HepG2 (cell line): ENCODE results near the gene LDB3. TPM values are rescaled to one million over a fixed set of nuclear protein-coding genes. Genes with fewer than 3 reads are reported as not detected.

Experiments used
- ATAC-seq: fragments of 200-7000 bp; cut with Tn5 transposase; 3 replicates; pipeline ENCODE4 v1.9.1; 2020; ENCODE audit warnings: mild to moderate bottlenecking, moderate library complexity
- BruUV-seq: library from RNA; stranded (reverse); fragments of 400-500 nt; replicated peaks from 2 replicates; lab custom pipeline; 2021; lab: Mats Ljungman, UMichigan
- CTCF ChIA-PET: fragments of 300-600 bp; formaldehyde crosslinking; extraction: SDS; loops from one replicate; lab custom pipeline; 2021; ENCODE audit warnings: low total read pairs, inconsistent platforms, low intra/inter-chr PET ratio; lab: Yijun Ruan, JAX
- POLR2A ChIA-PET: fragments of 350-600 bp; sonication (Branson Sonifier 250); formaldehyde crosslinking; loops from one replicate; lab custom pipeline; 2020; ENCODE audit warnings: antibody characterized with exemption, inconsistent platforms; lab: Yijun Ruan, JAX
- DNase-seq: peaks from one replicate; pipeline ENCODE4 v3.0.0-alpha.2; 2015; ENCODE audit warnings: low spot score
- FAIRE-seq: peaks from 3 replicates; lab custom pipeline; 2011; peaks lifted over from hg19 to GRCh38; lab: Jason Lieb, UNC
- H2AFZ ChIP-seq: one replicate; pipeline ENCODE4 v1.6.1; 2011; ENCODE audit warnings: low read length, inconsistent platforms
- H3K27ac ChIP-seq: fragments of 300-600 bp; 3 replicates; pipeline ENCODE4 v1.8.0; 2011; ENCODE audit warnings: mixed run types, mild to moderate bottlenecking, mixed read lengths, low read length, inconsistent platforms; ENCODE audit not compliant: insufficient read depth; ENCODE audit errors: extremely low read length
- H3K27me3 ChIP-seq, 2 experiments: fragments of 200-600 bp in 1 of 2; 2 replicates in 1 of 2; 3 replicates in 1 of 2; pipeline versions ENCODE4 v1.6.0 to v1.8.0; 2011; ENCODE audit warnings: low read length in 2 of 2, mild to moderate bottlenecking in 2 of 2, moderate library complexity in 2 of 2, inconsistent platforms in 1 of 2; ENCODE audit not compliant: insufficient read depth in 2 of 2, control insufficient read depth in 1 of 2
- H3K36me3 ChIP-seq, 2 experiments: fragments of 200-600 bp in 1 of 2; replicated peaks in 1 of 2; 2 replicates in 1 of 2; 3 replicates in 1 of 2; pipeline versions ENCODE4 v1.5.1 to v1.8.0; 2011; ENCODE audit warnings: low read length in 2 of 2, inconsistent platforms in 1 of 2; ENCODE audit not compliant: insufficient read depth in 2 of 2, control insufficient read depth in 1 of 2
- H3K4me1 ChIP-seq: 2 replicates; pipeline ENCODE4 v1.5.1; 2012; ENCODE audit warnings: low read length, inconsistent platforms; ENCODE audit not compliant: insufficient read depth
- H3K4me2 ChIP-seq: 2 replicates; pipeline ENCODE4 v1.6.0; 2011; ENCODE audit warnings: low read depth, low read length, inconsistent platforms
- H3K4me3 ChIP-seq, 3 experiments: fragments of 200-600 bp in 1 of 3; sonication (generic), shearing (Covaris generic) in 1 of 3; replicated peaks in 1 of 3; 2 replicates each; pipeline ENCODE4 v1.5.1; 2011 to 2016; ENCODE audit warnings: low read length in 3 of 3, inconsistent platforms in 2 of 3, low read depth in 2 of 3, mild to moderate bottlenecking in 2 of 3, control low read depth in 1 of 3, mixed read lengths in 1 of 3; ENCODE audit not compliant: insufficient read depth in 1 of 3
- H3K79me2 ChIP-seq: one replicate; pipeline ENCODE4 v1.6.1; 2011; ENCODE audit warnings: low read length, inconsistent platforms; ENCODE audit not compliant: insufficient read depth
- H3K9ac ChIP-seq: 2 replicates; pipeline ENCODE4 v1.6.0; 2011; ENCODE audit warnings: mild to moderate bottlenecking, low read depth, low read length, inconsistent platforms; ENCODE audit not compliant: insufficient read depth
- H3K9me3 ChIP-seq: 2 replicates; pipeline ENCODE4 v1.5.1; 2012; ENCODE audit warnings: mild to moderate bottlenecking, low read length
- H4K20me1 ChIP-seq: 2 replicates; pipeline ENCODE4 v1.6.0; 2011; ENCODE audit warnings: inconsistent platforms, mild to moderate bottlenecking, low read length, moderate library complexity; ENCODE audit not compliant: insufficient read depth
- CHD4 ChIP-seq: fragments of 200-600 bp; sonication (generic); IDR thresholded peaks from 2 replicates; pipeline ENCODE4 v1.7.0; 2017; ENCODE audit warnings: mild to moderate bottlenecking, low read length, borderline replicate concordance
- DPF2 ChIP-seq: sonication (generic); formaldehyde crosslinking; IDR thresholded peaks from 2 replicates; pipeline ENCODE4 v1.4.0; 2020; ENCODE audit warnings: mild to moderate bottlenecking, low read depth, missing genetic modification reagents, borderline replicate concordance
- IKZF4 ChIP-seq: sonication (generic); formaldehyde crosslinking; IDR thresholded peaks from 2 replicates; pipeline ENCODE4 v1.5.1; 2020; ENCODE audit warnings: borderline replicate concordance, mild to moderate bottlenecking, low read depth, missing genetic modification reagents; ENCODE audit errors: not compliant biosample characterization
- MAZ ChIP-seq, 2 experiments: sonication (generic) in 1 of 2; formaldehyde crosslinking in 1 of 2; IDR thresholded peaks; 2 replicates each; pipeline versions ENCODE4 v1.5.0 to v1.6.1; 2012 to 2020; ENCODE audit warnings: low read depth in 2 of 2, mild to moderate bottlenecking in 2 of 2, borderline replicate concordance in 1 of 2, improper control_type of control experiment in 1 of 2, low read length in 1 of 2, missing genetic modification reagents in 1 of 2, moderate library complexity in 1 of 2
- MIER3 ChIP-seq: IDR thresholded peaks from 2 replicates; pipeline ENCODE4 v1.6.1; 2016; ENCODE audit warnings: missing compliant biosample characterization, borderline replicate concordance
- MYPOP ChIP-seq: sonication (generic); formaldehyde crosslinking; IDR thresholded peaks from 2 replicates; pipeline ENCODE4 v1.8.1; 2023; ENCODE audit warnings: mild to moderate bottlenecking, moderate library complexity, missing genetic modification reagents
- NFE2L2 ChIP-seq: fragments of 150-350 bp; IDR thresholded peaks from 2 replicates; pipeline ENCODE4 v1.6.1; 2014; ENCODE audit warnings: low read length
- POLR2G ChIP-seq: fragments of 200-400 bp; formaldehyde crosslinking; IDR thresholded peaks from 2 replicates; pipeline ENCODE4 v1.6.1; 2018; ENCODE audit warnings: mild to moderate bottlenecking, low read depth, low read length, moderate library complexity
- RBM39 ChIP-seq: fragments of 200-400 bp; formaldehyde crosslinking; IDR thresholded peaks from one replicate; pipeline ENCODE4 v1.6.1; 2018; ENCODE audit warnings: antibody characterized with exemption, mild to moderate bottlenecking, low read depth, low read length; ENCODE audit not compliant: poor library complexity, severe bottlenecking
- ZBTB33 ChIP-seq: sonication (generic); formaldehyde crosslinking; IDR thresholded peaks from 2 replicates; pipeline ENCODE4 v1.4.0; 2020; ENCODE audit warnings: missing genetic modification reagents
- ZNF256 ChIP-seq: sonication (generic); formaldehyde crosslinking; conservative IDR thresholded peaks from 2 replicates; pipeline ENCODE4 v1.4.0; 2020; ENCODE audit warnings: missing genetic modification reagents
- ZNF276 ChIP-seq: sonication (generic); formaldehyde crosslinking; IDR thresholded peaks from 2 replicates; pipeline ENCODE4 v1.4.0; 2020; ENCODE audit warnings: mild to moderate bottlenecking, low read depth, missing genetic modification reagents
- ZNF546 ChIP-seq: sonication (generic); formaldehyde crosslinking; conservative IDR thresholded peaks from 2 replicates; pipeline ENCODE4 v1.8.1; 2023; ENCODE audit warnings: mild to moderate bottlenecking, missing genetic modification reagents
- ZNF558 ChIP-seq: sonication (generic); formaldehyde crosslinking; IDR thresholded peaks from 2 replicates; pipeline ENCODE4 v1.9.0; 2022; ENCODE audit warnings: mild to moderate bottlenecking, missing genetic modification reagents, borderline replicate concordance
- ZNF75D ChIP-seq: sonication (generic); formaldehyde crosslinking; IDR thresholded peaks from 2 replicates; pipeline ENCODE4 v1.8.1; 2023; ENCODE audit warnings: missing genetic modification reagents, mild to moderate bottlenecking, borderline replicate concordance
- WGBS: methylation state at CpG from one replicate; pipeline ENCODE4 v1.1.6; 2017; ENCODE audit warnings: low lambda C conversion rate; 5-methylcytosine and 5-hydroxymethylcytosine counted together
- in situ Hi-C: cut with HindIII; loops from 2 replicates; pipeline ENCODE4 v1.10.0; 2017; ENCODE audit warnings: low pct_unique_long_range_greater_than_20kb; ENCODE audit not compliant: extremely low pct_ligation_motif_present
- intact Hi-C: fragments of 100-400 bp; cut with micrococcal nuclease; formaldehyde crosslinking; loops from one replicate; pipeline ENCODE4 v1.10.0; 2022; ENCODE audit not compliant: unreplicated experiment
- polyA plus RNA-seq, 8 experiments: library from polyadenylated mRNA; depleted of rRNA in 3 of 8; stranded (reverse) in 7 of 8; unstranded in 1 of 8; fragments of >200 nt; fragmentation: Illumina TruSeq in 4 of 8; extraction: Trizol in 4 of 8; gene quantifications; 2 replicates each; pipeline versions ENCODE4 v1.2.1 to v1.2.3, GENCODE V29; 2011 to 2016; ENCODE audit warnings: low read depth in 4 of 8, missing spikeins in 1 of 8, mixed read lengths in 1 of 8; ENCODE audit not compliant: insufficient read depth in 1 of 8
- total RNA-seq, 5 experiments: library from RNA; depleted of rRNA; stranded (reverse); fragments of >200 nt; fragmentation: Illumina TruSeq; extraction: Trizol; gene quantifications; 2 replicates each; pipeline ENCODE4 v1.2.3, GENCODE V29; 2016; ENCODE audit warnings: low read depth in 1 of 5

The LDB3 gene
- total and polyA plus RNA-seq, 2 of the 13 experiments (the other 11 are each of a cell fraction or from before 2014, with no cell fraction given) = not detected

GRCh38 chr10:86647773-86648703, 20.3 kb upstream of the LDB3 start:
- Histone ChIP-seq H3K9me3 (no peaks in the 10 kb centered on the region), H3K4me2 (no peak overlapping the region), H3K4me1 (no peaks in the 10 kb centered on the region), H3K4me3 (no peak overlapping the region), H4K20me1 (no peaks in the 10 kb centered on the region), H3K27ac (no peak overlapping the region), H3K36me3 (no peaks in the 10 kb centered on the region), H2AFZ (no peak overlapping the region), H3K27me3 (peaks cover 5 to 36% of the 10 kb centered on the region in 2 experiments; a peak in 3 of 5 replicates), H3K9ac (no peak overlapping the region), H3K79me2 (no peaks in the 10 kb centered on the region)
- DNase-seq (no peak), ATAC-seq (no peak), FAIRE-seq (no peak)
- in situ Hi-C loops = no loop called here
- CTCF ChIA-PET = no interaction called here
- intact Hi-C loops = no loop called here
- WGBS = 19% methylated on average over 10 of the region's 13 CpGs
- BruUV-seq = no TSS peak
- POLR2A ChIA-PET = no interaction called here
- TF ChIP-seq ZBTB33 (CRISPR knock-in tag) (no peak), DPF2 (CRISPR knock-in tag) (no peak), CHD4 (no peak), NFE2L2 (no peak), MYPOP (CRISPR knock-in tag) (no peak), ZNF256 (no peak), IKZF4 (CRISPR knock-in tag) (no peak), ZNF276 (CRISPR knock-in tag) (no peak), MIER3 (CRISPR knock-in tag) (no peak), ZNF75D (CRISPR knock-in tag) (no peak), ZNF546 (CRISPR knock-in tag) (no peak), RBM39 (no peak), ZNF558 (CRISPR knock-in tag) (no peak), POLR2G (no peak), MAZ (IDR thresholded peaks at IDR 0.05; ENCODE audit: borderline replicate concordance, low read depth, low read length) (no peak), MAZ (CRISPR knock-in tag; IDR thresholded peaks at IDR 0.05; ENCODE audit: low read depth) (no peak)
